Calu3 (cell line): ENCODE measurements around the gene AP4M1. TPM values are rescaled to one million over a fixed set of nuclear protein-coding genes. Genes with fewer than 3 reads are reported as not detected.

Experiments used
- BruUV-seq: library from RNA; stranded (reverse); fragments of 400-500 nt; replicated peaks from 2 replicates; lab custom pipeline; 2021; lab: Mats Ljungman, UMichigan
- CTCF ChIA-PET: fragments of 300-600 bp; sonication (Branson Sonifier 250); formaldehyde crosslinking; loops from one replicate; lab custom pipeline; 2022; ENCODE audit warnings: antibody characterized with exemption; lab: Charles Lee
- DNase-seq: peaks from one replicate; pipeline ENCODE4 v3.0.0; 2022
- H3K27ac Mint-ChIP-seq: one replicate; pipeline ENCODE4 v1.8.0; 2022; ENCODE audit warnings: mixed read lengths; ENCODE audit not compliant: unreplicated experiment
- H3K27me3 Mint-ChIP-seq: one replicate; pipeline ENCODE4 v1.8.0; 2022; ENCODE audit warnings: mixed read lengths; ENCODE audit not compliant: unreplicated experiment
- H3K36me3 Mint-ChIP-seq: one replicate; pipeline ENCODE4 v1.8.0; 2022; ENCODE audit warnings: mild to moderate bottlenecking, moderate library complexity, mixed read lengths; ENCODE audit not compliant: insufficient read depth, unreplicated experiment
- H3K4me1 Mint-ChIP-seq: one replicate; pipeline ENCODE4 v1.8.0; 2022; ENCODE audit warnings: mild to moderate bottlenecking, low read depth, mixed read lengths; ENCODE audit not compliant: unreplicated experiment
- H3K4me3 Mint-ChIP-seq: one replicate; pipeline ENCODE4 v1.8.0; 2022; ENCODE audit warnings: mild to moderate bottlenecking, low read depth, moderate library complexity, mixed read lengths; ENCODE audit not compliant: unreplicated experiment
- H3K9me3 Mint-ChIP-seq: one replicate; pipeline ENCODE4 v1.8.0; 2022; ENCODE audit warnings: low read depth, mixed read lengths; ENCODE audit not compliant: unreplicated experiment
- CTCF ChIP-seq: fragments of 200-600 bp; IDR thresholded peaks from one replicate; pipeline ENCODE4 v1.8.0; 2022; ENCODE audit warnings: antibody characterized with exemption; ENCODE audit not compliant: unreplicated experiment
- intact Hi-C: fragments of 100-400 bp; cut with micrococcal nuclease; formaldehyde crosslinking; loops from one replicate; pipeline ENCODE4 v1.10.0; 2022; ENCODE audit not compliant: unreplicated experiment
- total RNA-seq: library from RNA; stranded (reverse); gene quantifications from 2 replicates; pipeline ENCODE4 v1.2.3, GENCODE V29; 2022

AP4M1 gene
- total RNA-seq, 1 experiment from 2014 or later: 13.9 TPM

- TF ChIP-seq CTCF: no peak
- Mint-ChIP-seq H3K27me3 (no peaks in the 10 kb centered on the region), H3K36me3 (peaks cover 36% of the 10 kb centered on the region), H3K9me3 (no peaks in the 10 kb centered on the region), H3K27ac (no peak overlapping the region), H3K4me1 (no peaks in the 10 kb centered on the region), H3K4me3 (no peak overlapping the region)
- CTCF ChIA-PET: interaction anchor here (0.6 kb wide), 2 partner anchors 8 to 46 kb away, joined by 3 to 4 read pairs; partner anchors contain the start of gene ZKSCAN1
- intact Hi-C loops: no loop called here
- BruUV-seq: no TSS peak
- DNase-seq: no peak
These were observed 39.8 kb upstream of the AP4M1 start for GRCh38 chr7:100061518-100062193.

DNA sequence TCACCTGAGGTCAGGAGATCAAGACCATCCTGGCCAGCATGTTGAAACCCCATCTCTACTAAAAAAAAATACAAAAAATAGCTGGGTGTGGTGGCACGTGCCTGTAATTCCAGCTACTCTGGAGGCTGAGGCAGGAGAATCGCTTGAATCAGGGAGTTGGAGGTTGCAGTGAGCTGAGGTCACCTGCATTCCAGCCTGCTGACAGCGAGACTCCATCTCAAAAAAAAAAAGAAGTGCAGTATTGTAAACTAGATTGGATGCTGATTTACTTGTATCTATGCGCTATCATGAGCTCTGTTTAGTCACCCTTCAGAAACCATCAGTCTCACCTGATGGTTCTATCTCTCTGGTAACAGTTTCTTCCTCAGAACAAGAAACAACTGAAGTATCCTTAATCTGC is 38.1 kb upstream of the AP4M1 start:
- BruUV-seq: no TSS peak
- no peak for DNase-seq
- Mint-ChIP-seq H3K4me1 (no peaks in the 10 kb centered on the region), H3K4me3 (no peak overlapping the region), H3K27me3 (no peaks in the 10 kb centered on the region), H3K9me3 (no peaks in the 10 kb centered on the region), H3K36me3 (peaks cover 27% of the 10 kb centered on the region), H3K27ac (no peak overlapping the region)
- CTCF ChIA-PET: no interaction called here
- intact Hi-C loops: no loop called here
- no peak for TF ChIP-seq CTCF

DNA sequence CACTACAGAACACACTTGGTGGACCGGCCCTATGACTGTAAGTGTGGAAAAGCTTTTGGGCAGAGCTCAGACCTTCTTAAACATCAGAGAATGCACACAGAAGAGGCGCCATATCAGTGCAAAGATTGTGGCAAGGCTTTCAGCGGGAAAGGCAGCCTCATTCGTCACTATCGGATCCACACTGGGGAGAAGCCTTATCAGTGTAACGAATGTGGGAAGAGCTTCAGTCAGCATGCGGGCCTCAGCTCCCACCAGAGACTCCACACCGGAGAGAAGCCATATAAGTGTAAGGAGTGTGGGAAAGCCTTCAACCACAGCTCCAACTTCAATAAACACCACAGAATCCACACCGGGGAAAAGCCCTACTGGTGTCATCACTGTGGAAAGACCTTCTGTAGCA is 37.3 kb upstream of the AP4M1 start:
- Mint-ChIP-seq H3K4me1 (no peaks in the 10 kb centered on the region), H3K27ac (no peak overlapping the region), H3K4me3 (no peak overlapping the region), H3K9me3 (no peaks in the 10 kb centered on the region), H3K27me3 (no peaks in the 10 kb centered on the region), H3K36me3 (peaks cover 26% of the 10 kb centered on the region)
- no peak for TF ChIP-seq CTCF
- CTCF ChIA-PET: no interaction called here
- intact Hi-C loops: no loop called here
- DNase-seq: no peak
- no TSS peak for BruUV-seq

DNA sequence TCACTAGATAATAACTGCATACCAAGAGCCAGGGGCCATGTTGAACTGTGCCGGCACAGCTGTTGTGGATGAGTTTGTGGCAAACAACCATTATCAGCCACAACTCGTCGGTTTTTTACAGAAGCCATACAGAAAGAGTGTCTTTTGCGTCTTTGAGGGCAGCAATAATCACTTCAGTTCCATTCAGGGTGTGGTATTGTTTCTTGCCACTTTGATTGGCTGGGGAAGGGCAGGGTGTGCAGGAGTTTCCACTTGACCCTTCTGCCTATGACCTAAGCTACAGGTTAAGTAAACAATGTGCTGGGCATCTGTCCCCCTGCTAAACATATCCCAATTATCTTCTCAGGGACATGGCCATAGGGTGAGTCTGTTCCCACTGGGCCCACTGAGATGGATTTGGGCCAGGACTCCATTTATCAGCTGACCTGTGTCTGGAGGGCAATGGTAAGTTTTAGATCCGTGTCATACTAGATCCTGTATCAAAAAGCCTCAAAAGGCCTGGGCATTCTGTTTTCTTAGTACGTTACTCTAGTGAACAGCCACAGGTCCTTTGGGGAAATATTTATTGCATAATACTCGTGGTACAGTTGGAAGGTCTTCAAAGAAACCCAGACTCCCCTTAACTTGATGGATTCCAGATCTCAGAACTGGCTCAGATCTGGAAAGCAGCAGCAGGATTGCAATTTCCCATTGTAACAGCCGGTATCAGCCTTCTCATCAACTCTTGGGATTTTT is 35.8 kb upstream of the AP4M1 start:
- no peak for TF ChIP-seq CTCF

More for the DNA sequence above, 35.8 kb upstream of the AP4M1 start:
- no peak for DNase-seq
- no peak overlapping the region for H3K4me3 Mint-ChIP-seq
- no peaks in the 10 kb centered on the region for H3K27me3 Mint-ChIP-seq
- peaks cover 32% of the 10 kb centered on the region for H3K36me3 Mint-ChIP-seq
- CTCF ChIA-PET: no interaction called here
- no peak overlapping the region for H3K27ac Mint-ChIP-seq
- no TSS peak for BruUV-seq
- no peaks in the 10 kb centered on the region for H3K9me3 Mint-ChIP-seq
- H3K4me1 Mint-ChIP-seq: no peaks in the 10 kb centered on the region
- intact Hi-C loops: no loop called here
